GM19324 (cell line): ENCODE measurements around the gene DDRGK1.

ENCODE experiments used
- ATAC-seq: cut with Tn5 transposase; IDR thresholded peaks from one replicate; pipeline ENCODE4 v1.9.1; 2021; ENCODE audit warnings: mild to moderate bottlenecking, moderate library complexity; ENCODE audit not compliant: unreplicated experiment, low FRiP score

Gene DDRGK1

GRCh38 chr20:3204124-3204794, at the start of gene DDRGK1:
Gene DDRGK1 (minus strand): TSS chr20:3204682. CDS start chr20:3204627, 55 bp downstream.
- peak; percentile 86 for ATAC-seq

- no peak for ATAC-seq
Measured at GRCh38 chr20:3251806-3252205, 47.3 kb upstream of the DDRGK1 start.

GRCh38 chr20:3250091-3250504, 45.6 kb upstream of the DDRGK1 start:
- no peak for ATAC-seq

- no peak for ATAC-seq
Measured at GRCh38 chr20:3248993-3249347, 44.5 kb upstream of the DDRGK1 start.

GRCh38 chr20:3248167-3248992, 43.9 kb upstream of the DDRGK1 start:
- no peak for ATAC-seq

GRCh38 chr20:3247638-3248037, 43.2 kb upstream of the DDRGK1 start:
- ATAC-seq = no peak

DNA sequence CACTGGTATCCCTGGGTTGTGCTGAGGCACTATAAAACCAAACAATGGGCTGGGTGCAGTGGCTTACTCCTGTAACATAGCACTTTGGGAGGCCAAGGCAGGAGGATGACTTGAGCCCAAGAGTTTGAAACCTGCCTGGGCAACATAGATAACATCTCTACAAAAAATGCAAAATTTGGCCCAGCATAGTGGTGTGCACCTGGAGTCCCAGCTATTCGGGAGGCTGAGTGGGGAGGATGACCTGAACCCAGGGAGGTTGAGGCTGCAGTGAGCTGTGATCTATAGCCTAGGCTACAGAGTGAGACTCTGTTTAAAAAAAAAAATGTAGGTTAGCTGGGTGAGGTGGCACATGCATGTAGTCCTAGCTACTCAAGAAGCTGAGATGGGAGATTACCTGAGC, 42.2 kb upstream of the DDRGK1 start:
- no peak for ATAC-seq

DNA sequence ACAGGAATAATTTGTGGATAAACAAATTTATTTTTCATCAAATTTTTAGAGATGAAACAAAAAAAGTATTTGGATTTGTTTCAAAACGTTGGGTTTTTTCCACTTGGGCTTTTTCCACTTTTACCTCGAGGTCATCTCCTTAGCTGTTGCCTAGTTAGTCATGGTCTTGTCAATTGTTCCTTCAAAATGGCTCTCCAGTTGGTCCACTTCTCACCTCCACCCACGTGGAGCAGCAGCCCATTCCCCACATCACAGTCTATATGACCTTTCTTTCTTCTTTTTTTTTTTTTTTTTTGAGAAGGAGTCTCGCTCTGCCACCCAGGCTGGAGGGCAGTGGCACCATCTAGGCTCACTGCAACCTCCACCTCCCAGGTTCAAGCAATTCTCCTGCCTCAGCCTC, 41.2 kb upstream of the DDRGK1 start:
- no peak for ATAC-seq

- no peak for ATAC-seq
Measured at GRCh38 chr20:3245156-3245555, 40.7 kb upstream of the DDRGK1 start.

GRCh38 chr20:3244613-3245012, 40.1 kb upstream of the DDRGK1 start:
- ATAC-seq = no peak

GRCh38 chr20:3243718-3244358, 39.4 kb upstream of the DDRGK1 start:
- no peak for ATAC-seq

GRCh38 chr20:3242172-3242692, 37.8 kb upstream of the DDRGK1 start:
- no peak for ATAC-seq

DNA sequence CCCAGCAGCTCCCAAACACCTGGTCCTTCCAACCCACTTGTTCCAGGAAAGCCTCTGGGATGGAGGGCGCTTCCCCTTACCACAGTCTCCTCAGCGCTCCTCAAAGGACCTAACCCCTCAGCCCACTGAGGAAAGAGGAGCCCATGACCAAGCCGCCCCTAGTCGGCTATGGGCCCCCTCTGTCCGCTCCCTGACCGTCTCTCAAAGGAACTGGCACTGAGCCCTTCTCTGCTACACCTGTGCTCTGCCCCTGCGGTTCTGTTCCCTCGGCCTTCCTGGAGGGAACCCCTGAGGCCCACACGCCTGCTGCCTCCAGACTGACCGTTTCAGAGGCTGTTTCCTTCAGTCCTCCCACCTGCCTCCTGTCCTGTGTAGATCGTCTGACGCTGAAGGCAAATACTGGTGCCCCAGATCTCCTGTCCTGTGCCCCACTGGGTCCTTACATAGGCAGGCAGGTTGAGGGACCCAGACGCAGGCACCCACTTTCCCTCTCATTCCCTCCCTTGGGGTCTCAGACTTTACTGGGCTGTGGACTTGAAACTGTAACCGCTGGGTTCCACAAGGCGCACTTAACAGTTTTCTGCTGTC, 36.4 kb upstream of the DDRGK1 start:
- no peak for ATAC-seq

- ATAC-seq = no peak
Measured at GRCh38 chr20:3239867-3240775, 35.6 kb upstream of the DDRGK1 start.

DNA sequence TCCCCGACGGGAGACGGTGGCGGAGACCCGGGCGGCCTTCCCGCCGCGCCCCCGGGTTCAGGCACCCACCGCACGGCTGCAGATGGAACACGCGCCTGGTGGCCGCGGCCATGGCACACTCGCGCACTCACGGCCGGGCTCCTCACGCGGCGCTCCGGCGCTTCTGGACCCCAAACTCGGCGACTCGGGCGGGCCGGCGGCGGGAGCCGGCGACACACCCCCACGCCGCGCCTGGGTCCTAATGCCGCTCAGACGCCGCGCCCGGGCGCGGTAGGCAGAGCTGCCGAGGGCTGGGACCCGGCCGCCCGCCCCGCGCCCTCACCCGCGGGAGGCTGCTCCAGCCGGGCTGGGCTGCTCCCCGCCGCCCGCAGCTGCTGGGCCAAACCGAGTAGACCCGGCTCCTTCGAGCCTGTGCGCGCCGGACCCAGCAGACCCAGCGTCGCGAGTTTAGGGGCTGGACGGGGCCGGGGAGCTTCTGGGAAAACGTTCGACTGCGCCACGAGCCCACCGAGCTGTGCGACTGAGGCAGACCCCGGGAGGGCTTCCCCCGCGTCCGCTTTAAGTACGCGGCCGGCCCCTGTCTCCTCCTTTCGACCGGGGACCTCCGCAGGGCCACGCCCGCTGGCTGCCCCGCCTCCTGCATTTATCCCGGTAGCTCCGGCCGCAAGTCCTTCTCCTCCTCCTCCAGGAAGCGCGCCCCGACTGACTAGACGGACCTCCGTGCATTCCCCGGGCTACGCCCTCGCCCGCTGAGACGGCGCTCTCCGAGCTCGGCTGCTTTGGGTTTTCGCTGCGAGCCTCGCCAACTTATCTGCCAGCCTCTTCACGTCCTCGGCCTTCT, 34.8 kb upstream of the DDRGK1 start, which contains the start of gene SLC4A11:
TSS of gene SLC4A11 (minus strand) at position 165 of the 841 bp plus-strand sequence. CDS start at position 112, 53 bp downstream.
- peak; percentile 46 for ATAC-seq

DNA sequence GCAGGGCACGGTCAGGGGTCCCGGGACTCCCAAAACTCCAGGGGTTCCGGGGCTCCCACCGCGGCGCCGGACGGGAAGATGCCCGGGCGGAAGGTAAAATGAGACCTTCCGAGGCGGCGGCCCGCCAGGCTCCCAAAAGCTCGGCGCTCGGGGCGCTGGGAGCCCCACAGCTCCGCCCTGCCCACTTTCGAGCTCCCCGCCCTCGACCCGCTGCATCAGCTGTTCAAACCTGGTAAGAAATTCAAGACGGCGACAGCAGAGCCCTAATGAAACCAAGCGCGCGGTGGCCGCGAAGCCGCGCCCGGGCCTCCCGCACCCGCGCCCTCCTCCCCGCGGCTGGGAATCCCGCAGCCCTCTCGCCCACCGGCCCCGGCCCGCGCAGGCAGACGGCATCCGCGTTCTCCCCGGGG, 34.1 kb upstream of the DDRGK1 start:
- ATAC-seq = no peak

DNA sequence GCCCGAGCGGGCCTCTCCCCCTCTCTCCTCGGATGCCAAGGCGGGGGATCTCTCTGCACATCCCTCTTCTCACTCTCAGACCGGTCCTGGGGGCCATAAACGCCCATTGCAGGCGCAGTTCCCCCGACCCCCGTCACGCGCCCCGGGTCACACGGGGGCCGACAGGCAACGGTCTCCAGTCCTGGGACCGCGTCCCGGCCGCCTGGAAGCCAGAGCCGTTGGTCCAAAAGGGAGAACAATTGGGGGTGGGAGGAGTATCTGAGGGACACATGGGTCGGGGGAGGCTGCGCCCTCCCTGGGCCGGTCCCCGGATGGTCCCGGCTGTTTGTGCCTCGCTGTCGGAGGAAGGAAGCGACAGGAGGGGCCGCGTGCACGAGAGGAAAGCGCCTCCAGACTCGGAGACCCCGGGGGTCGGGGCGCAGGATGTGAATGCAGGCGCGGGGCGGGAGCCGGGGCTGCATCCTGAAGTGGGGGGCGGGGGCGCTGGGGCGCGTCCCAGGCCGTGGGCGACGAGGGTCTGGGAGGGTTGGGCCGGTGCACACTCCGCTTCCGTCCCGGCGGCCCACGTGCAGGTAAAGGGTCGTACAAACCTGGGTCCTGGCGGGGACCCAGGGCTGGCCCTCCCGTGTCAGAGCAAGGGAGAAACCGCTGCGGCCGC, 33.6 kb upstream of the DDRGK1 start:
- ATAC-seq = no peak
